GM10847 (cell line): Measurements from ENCODE around the gene ZNF268.

Experiments used
- POLR2A ChIP-seq: IDR thresholded peaks from 2 replicates; pipeline ENCODE4 v1.6.1; 2011; ENCODE audit not compliant: insufficient read length; ENCODE audit errors: extremely low read depth

Gene ZNF268

DNA sequence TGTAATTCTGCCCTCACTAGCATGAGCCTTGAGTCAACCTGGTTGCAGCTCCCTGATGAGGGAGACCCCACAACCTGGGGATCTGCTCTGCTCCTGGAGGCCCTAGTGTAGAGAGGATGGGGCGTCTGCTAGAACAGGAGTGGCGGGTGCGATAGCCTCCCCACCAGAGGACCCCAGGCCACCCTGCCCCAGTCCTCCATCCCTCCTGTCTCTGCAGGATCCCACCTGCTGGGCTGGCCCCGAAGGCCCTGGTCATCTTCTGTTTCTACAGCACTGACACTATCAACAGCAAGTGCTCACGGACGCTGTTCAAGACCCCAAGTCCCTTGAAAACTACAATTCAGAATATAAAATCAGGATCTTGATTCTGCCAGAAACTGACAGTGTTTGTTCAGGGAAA, 39.2 kb downstream of the ZNF268 start:
- TF ChIP-seq POLR2A = no peak

DNA sequence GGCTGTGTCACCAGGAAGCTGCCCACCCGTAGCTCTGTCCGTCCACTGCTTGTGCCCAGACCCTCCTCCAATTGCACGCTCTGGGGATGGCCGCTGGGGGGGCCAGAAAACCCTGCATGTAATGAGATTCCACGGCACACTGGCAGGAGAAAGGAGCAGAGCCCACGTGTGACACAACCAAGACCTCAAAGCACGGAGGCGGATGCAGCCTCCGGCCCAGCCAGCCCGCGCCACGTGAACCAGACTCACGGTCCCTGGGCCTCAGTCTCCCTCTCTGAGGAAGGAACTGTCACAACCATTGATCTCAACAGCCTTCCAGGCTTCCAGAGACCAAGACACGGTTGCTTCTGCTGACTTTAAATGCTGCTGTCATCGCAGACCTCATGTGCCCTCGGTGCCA, 39.9 kb downstream of the ZNF268 start:
- TF ChIP-seq POLR2A = no peak

DNA sequence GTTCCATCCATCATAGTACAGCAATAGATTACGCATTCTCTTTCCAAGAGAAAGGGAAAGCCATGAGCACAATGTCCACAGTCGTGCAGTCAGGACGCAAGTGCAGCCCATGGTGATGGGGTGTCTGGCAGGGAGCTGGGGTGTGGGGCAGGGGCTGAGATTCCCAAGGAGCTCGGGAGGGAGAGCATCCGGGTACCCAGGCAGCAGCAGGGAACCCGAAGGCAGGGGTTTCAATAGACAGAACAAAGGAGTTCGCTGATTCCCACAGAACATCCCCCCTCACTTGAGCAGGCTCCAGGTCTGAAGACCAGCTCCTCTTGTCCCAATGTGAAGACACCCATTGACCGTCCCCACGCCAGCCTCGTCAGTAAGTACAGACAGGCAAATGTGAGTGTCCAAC, 40.9 kb downstream of the ZNF268 start:
- no peak for TF ChIP-seq POLR2A

DNA sequence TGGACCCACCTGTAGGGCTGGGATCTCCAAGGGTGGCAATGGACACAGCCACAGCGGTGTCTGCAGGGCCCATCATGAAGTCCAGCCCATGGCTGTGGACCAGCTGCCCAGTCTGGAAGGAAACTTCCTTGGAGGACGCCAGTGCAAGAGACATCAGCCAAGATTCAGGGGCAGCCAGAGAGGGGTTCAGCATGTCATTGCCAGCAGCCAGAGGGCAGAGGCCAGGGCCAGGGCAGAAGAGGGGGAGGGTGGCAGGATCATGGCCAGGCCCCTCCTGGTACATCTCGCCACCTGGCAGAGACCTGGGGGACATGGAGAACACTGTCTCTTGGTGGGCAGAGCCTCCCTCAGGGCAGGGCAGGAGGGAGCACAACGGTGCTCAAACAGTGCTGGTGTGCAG, 44.2 kb downstream of the ZNF268 start:
- TF ChIP-seq POLR2A = no peak

DNA sequence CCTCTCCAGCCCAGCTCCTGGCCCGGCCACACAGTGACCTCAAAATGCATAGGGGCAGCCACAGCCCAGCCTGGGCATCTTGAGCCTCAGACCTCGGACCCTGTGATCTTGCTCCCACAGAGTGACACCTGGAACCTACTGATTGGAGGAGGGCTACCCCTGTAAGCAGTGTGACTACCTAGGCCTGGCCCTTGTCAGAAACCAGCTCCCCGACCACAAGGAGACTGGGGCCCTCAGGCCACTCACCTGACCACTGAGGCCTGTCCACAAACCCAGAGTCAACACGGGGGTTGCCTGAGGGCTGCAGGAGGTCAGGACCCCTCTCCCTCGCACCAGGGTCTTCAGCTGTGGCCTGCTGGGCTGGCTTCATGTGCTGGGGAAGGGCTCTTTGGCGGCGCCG, 45.4 kb downstream of the ZNF268 start:
- no peak for TF ChIP-seq POLR2A

DNA sequence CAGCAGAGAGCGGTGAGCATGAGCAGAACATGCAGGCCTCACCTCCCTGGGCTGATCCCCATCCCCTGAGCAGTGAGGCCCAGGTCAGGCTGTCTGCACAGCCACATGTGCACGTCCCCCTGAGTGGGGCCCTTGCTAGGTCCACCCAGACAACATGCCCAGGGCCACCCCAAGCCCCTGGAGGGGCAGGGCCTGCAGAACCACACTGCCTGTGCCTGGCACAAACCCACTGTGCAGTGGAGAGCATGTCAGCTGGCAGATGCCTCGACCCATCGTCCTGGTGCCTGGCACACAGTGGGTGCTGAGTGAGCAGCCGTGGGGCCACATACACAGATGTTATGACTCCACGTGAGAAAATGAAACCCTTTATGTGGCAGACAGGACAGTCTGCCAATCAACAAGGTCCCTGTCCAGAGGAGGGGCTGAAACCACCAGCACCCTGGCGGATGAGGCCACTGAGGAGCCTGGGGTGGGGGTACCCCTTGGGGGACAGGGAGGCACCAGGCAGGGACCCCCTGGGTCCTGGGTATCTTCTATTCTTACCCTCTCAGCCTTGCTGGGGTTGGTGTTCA, 46.1 kb downstream of the ZNF268 start:
- TF ChIP-seq POLR2A = no peak

DNA sequence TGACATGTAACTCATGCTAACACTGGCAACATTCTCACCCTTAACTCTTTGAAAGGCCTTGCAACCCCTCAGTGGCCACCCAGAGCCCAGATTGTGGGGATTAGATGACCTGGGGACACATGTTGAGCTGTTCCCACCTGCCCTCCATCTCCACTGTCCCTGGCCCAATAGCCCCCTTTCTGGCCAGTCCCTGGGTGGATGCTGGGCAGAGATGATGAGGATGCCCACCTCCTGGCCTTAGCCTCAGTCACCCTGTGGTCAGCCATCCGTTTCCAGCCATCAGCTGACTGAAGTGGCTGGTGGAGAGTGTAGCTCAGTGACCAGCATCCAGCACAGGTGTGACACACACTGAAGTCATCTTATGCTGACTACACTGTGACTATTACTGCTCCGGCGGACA, 49.7 kb downstream of the ZNF268 start:
- TF ChIP-seq POLR2A = no peak

DNA sequence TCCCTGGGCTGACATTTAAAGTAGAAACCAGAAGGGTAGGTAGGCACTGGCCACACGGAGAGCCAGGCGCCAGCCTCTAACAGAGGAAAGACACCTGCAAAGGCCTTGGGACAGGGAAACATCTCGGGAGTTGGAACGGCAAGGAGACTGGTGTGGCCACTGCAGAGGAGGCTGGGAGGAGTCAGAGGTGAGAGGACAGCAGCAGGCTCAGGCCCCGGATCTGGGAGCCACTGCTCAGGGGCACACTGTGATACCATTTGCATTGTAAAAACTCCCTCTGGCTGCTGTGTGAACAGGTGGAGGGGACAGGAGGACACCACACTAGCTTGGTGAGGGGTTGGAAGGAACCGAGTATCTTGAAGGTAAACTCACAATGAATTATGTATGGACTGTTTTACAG, 51.7 kb downstream of the ZNF268 start:
- no peak for TF ChIP-seq POLR2A

DNA sequence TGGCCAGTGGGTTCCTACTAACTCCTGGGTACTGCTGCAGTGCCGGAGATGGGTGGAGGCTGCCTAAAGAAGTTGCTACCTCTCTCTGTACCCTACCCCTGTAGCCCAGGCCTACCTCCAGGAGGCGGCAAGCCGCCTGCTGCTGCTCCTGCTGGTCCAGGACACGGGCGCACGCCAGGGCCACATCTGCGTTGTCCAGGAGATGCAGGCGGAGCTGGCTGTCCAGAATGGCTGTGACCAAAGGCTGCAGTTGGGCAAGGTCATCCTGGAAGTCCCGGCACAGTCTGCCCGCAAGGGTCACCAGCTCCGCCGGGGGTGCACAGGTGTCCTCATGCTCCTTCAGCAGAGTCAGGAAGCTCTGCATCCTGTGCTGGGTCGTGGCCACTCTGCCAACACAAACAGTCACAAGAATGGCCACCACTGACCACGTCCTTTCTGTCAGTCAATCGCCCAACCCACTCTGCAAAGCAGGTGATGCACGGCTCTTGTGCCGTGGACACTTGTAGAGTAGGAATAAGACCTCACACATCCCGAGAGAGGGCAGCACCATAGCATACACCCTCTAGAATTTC, 52.8 kb downstream of the ZNF268 start:
- no peak for TF ChIP-seq POLR2A

DNA sequence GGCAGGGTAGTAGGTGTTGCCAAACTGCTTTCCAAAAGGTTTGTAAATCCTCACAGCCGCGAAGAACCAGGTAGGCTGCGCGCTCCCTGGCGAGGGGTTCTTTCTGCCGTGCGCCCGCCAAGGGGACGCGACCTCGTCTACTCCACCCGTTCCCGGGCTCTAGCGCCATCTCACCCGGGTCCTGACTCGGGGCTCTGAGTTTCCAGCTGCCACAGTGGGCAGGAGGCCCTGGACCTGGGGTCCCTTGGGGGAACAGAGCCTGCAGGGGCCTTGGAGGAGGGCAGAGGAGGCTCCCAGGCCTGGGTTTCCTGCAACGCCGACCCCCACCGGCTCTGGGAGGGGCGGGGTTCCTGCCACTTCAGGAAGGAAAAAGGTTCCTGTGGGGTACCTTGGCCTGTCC, 53.7 kb downstream of the ZNF268 start:
- no peak for TF ChIP-seq POLR2A

DNA sequence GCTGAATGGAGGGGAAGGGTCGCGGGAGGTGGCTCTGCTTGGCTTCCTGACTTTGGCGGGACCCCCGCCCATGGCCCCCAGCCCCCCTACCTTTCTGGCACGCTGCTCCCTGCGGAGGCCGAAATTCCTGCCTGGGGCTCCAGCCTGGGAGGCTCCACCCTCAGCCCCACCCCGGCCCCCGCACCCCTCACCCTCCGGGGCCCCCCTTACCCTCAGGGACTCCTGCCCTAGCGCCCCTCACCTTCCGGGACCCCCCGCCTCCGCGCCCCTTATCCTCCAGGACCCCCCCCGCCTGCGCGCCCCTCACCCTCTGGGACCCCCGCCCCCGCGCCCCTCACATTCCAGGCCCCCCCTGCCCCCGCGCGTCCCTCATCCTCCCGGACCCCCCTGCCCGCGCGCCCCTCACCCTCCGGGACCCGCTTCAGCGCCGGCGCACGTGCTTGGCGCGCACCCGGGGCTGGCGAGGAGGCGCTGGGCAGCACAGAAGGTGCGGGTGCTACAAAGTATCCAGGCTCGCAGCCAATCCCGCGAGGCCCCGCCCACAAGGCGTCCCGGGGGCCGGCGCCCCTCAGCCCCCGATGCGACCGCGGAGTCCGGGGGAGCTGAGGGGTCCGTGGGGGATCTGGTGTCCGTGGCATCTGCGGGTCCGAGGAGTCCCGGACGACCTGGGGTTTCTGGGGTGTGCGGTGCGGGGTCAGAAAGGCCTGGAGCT, 54.3 kb downstream of the ZNF268 start, which contains the start of gene ANHX:
ANHX (minus strand) TSS at position 477 of the 712 bp plus-strand sequence. CDS start 1,521 bp downstream, outside the sequence.
- TF ChIP-seq POLR2A = no peak

DNA sequence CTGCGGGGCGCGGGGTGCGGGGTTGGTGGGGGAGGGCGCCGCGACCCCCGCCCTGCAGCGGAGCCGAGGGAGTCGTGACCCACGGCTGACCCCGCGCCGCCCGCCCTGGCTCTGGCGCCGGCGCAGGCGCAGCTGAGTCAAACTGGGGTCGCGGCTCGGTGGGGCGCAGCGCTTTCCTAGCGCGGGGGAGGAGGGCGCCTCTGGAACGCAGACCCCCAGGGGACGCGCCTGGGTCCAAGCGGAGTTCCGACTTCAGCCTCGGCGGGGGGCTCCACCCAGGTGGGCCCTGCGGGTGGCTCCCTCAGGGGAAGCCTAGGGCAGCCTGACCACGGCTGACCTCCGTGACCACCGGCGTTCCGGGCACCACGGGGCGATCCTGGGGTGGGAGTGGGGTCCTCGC, 54.8 kb downstream of the ZNF268 start:
- no peak for TF ChIP-seq POLR2A

DNA sequence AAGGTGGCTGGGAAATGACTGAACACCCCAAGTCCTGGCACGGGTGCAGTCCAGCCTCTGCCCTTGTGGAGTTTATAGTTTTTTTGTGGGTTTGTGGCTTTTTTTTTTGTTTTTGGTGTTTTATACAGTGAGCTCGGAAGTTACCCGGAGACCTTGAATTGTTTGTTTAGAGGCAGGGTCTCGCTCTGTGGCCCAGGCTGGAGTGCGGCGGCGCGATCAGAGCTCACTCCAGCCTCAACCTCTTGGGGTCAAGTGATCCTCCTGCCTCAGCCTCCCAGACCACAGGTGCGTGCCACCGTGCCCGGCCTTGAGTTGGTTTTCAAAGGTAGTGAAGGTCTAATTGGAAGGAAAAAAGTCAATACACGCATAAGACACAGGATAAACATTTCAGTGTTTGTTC, 55.3 kb downstream of the ZNF268 start:
- no peak for TF ChIP-seq POLR2A

DNA sequence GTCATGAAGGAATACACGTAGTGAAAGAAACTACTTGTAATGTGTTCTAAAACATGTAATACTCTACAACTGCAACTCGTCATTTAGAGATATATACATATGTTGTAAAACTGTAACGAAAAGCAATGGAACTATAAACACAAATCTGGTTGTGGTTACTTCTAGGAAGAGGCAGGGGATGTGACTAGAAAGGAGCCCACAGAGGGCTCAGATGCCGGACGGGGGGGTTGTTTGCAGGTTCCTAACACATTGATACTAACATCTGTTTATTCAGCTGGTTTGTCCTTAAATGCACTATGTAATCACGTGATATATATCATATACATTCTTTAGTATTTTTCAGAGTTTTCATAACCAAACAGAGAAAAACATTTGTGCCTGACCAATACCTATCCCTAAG, 70.4 kb downstream of the ZNF268 start:
- no peak for TF ChIP-seq POLR2A

DNA sequence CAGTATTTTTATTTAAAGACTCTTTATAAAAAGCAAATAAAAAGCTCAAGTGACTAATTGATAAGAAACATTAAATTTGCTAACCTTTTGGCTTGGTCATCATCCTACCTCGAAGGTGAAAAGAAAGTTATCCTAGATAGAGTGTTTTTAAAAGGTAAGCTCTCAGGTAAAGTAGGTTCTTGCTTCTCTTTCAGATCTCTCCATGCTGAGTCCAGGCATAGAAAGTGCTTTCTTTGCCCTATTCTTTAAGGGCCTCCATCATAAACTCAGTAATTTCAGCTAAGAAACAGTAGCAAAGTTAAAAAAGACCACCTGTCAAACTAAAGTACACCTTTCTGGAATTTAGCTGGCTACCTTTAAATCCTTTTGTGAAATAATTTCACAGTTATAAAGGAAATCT, 75.0 kb downstream of the ZNF268 start:
- no peak for TF ChIP-seq POLR2A

DNA sequence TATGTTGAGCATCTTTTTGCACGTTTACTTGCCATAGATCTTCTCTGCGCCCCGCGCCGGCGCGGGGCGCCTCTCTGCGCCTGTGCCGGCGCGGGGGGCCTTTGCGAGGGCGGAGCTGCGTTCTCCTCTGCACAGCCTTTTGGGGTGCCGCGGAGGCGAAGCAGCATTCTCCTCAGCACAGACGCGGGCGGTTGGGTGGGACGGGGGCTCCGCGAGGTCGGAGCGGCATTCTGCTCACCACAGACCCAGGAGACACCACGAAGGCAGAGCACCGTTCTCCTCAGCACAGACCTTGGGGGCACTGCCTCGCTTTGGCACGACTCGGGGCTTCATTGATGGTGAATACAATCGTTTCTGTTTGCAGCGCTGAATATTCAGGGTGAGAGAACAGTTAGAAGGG, 82.9 kb downstream of the ZNF268 start:
- TF ChIP-seq POLR2A = no peak
